Endometrial microvascular endothelial cells (primary cell): ENCODE results near the gene MYO10. TPM values are rescaled to one million over a fixed set of nuclear protein-coding genes. Genes with fewer than 3 reads are reported as not detected.
"Not testable (repeated sequence)": the region's sequence is repeated elsewhere in the genome, so short reads cannot be mapped to it uniquely, and the experiment has no call there.

Experiments
- in situ Hi-C: cut with HindIII; loops from 2 replicates; pipeline ENCODE4 v1.10.0; 2017; ENCODE audit warnings: low sequenced_read_pairs, low pct_unique_long_range_greater_than_20kb; ENCODE audit errors: inconsistent ontology term
- total RNA-seq: library from RNA; depleted of rRNA; stranded (reverse); fragments of >200 nt; gene quantifications from one replicate; pipeline ENCODE4 v1.2.3, GENCODE V29; 2015; ENCODE audit errors: inconsistent ontology term

Gene MYO10
- 36.3 TPM for total RNA-seq

DNA sequence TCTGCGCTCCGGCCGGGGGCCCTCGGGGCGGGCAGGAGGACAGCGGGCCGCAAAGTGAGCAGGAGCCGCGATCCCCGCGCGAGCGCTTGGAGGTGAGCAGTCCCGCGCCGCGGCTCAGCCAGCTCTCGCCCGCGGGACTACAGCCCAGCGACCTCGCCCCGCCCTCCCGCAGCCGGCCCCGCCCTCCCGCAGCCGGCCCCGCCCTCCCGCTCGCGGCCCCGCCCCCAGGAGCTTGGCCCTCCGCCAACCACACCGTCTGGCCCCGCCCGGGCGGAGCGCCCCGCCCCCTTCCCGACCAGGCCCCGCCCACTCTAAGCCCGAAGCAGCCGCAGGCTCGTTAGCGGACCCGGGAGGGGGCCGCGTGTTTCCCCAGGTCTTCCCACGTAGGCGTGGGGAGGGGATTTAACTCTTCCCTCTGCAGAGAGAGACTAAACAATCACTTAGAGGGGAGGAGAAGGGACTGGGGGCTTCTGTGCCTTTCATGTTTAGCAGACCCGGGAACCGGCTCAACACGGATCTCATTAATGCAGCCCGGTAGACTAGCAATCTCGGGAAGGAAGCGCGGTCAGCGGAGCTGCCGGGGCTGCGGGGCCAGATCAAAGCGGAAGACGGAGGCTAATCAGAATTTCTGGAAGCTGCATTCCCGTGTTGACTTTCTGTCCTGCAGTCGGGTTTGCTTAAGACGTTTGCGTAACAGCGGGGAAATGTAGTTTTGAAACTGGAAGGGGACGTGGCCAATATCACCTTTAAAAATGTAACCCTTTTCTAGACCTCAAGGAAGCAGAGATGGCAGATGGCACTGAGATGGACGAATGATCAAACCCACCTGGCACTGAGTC, at the start of gene MYO10:
Gene MYO10, minus strand, starts transcription at position 139 of the 839 bp plus-strand sequence. CDS start 480 bp downstream, outside the sequence.
- in situ Hi-C loops: no loop called here

DNA sequence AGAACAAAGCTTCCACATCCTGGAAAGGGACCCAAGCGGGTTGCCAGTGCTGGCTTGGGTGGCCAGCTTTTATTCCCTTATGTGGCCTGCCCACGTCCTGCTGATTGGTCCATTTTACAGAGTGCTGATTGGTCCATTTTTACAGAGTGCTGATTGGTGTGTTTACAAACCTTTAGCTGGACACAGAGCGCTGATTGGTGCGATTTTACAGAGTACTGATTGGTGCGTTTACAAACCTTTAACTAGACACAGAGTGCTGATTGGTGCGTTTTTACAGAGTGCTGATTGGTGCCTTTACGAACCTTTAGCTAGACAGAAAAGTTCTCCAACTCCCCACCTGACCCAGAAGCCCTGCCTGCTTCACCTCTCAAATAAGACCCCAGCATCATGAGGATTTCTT, 49.2 kb upstream of the MYO10 start:
- in situ Hi-C loops: not testable (repeated sequence)

DNA sequence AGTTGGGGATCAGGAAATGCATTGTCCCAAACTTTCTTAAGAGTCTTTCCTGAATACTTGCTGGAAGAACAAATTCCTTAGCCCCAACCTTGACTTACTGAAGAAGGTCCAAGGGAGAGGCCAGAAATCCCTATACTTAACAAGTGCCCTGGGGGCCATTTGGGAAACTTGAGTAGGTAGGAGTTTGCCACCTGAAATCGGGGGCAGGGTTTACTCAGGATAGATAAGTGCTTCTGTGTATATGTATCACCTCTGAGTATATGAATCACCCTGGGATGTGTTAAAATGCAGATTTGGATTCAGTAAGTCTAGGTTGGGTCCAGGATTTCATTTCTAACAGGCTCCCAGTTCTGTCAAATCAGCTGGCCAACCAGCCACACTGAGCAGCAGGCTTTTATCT, 47.9 kb upstream of the MYO10 start:
- in situ Hi-C loops: no loop called here

DNA sequence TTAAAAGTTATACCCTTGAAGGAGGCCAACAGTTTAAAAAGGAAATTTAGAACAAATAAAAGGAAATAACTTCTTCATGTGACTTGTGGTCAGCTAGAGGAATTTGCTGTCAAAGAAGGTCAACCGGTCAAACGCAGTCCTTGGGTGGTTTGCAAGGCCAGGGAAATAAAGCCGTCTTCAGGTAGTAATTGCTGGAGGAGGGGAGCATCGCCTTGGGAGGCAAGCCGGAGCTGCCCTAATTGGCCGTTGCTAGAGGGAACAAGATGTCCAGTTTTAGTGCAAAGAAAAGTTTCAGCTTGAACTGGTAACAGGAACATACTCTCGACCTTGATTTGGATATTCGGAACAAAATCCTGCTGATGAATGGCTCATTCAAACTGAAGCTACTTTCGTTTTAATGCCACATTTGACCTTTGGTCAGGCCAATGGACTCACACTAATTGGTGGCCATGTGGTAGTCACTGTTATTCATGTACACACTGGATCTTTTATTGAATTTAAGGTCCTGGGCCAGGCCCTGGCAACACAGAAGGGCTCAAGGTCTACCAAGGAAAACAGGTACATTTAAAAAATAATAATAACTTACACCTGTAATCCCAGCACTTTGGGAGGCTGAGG, 47.0 kb upstream of the MYO10 start:
- in situ Hi-C loops: no loop called here

DNA sequence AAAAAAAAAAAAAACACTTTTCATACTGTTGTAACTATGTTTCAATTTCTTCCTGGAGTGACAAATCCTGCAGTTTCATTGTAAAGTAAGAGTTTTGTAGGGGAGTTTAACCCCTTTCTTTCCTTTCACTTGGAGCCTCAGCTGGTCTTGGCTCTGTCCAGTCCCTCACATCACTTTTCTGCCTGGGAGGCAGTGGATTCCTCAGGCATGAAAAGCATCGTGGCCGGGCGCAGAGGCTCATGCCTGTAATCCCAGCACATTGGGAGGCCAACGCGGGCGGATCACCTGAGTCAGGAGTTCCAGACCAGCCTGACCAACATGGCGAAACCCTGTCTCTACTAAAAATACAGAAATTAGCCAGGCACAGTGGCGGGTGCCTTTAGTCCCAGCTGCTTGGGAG, 45.6 kb upstream of the MYO10 start:
- in situ Hi-C loops: no loop called here

DNA sequence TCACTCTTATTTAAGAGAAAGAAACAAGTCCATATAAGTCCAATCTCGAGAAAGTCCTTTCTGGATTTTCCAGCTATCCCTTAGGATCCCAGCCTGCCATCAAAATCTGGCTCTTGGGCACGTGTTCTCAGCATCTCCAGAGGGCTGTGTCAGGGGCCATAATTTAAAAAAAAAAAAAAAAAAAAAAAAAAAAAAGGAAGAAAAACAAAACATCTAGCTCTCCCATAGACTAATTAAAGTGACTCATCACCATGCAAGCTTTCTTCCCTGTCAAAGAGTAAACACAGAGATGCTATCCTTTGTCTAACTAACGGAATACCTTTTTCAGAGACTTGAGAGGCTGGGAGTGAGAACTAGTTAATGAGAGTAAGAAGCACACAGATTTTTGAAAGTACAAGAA, 44.9 kb upstream of the MYO10 start:
- in situ Hi-C loops: no loop called here

DNA sequence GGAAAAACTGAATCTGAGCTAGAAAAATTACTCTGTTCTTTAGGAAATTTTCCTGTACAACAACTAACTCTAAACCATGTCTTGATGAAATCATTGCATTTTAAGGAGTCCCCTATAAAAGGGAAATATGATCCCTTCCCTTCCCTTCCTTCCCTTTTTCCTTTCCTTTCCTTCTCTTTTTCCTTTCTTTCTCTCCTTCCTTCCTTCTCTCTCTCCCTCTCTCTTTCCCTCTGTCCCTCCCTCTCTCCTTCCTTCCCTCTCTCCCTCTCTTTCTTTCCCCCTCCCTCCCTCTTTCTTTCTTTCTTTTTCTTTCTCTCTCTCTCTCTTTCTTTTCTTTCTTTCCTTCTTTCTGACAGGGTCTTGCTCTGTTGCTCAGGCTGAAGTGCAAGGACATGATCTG, 42.2 kb upstream of the MYO10 start:
- in situ Hi-C loops: no loop called here

DNA sequence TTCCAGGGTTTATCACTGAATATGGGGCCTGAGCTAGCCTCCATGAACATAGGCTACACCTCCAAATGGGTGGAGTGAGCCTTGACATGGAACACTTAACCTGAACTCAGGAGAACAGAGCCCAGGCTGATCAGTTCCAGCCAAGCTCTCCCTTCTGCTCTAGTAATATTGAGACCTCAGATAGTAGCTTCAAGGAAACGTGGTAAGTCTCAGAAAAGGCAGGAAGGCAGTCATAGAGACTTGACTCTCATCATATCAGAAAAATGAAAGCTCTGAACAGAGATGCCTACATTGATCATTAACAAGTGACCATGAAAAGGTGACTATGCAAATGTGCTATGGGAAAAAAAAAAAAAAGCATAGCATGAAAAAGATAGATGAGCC, 40.5 kb upstream of the MYO10 start:
- in situ Hi-C loops: no loop called here

DNA sequence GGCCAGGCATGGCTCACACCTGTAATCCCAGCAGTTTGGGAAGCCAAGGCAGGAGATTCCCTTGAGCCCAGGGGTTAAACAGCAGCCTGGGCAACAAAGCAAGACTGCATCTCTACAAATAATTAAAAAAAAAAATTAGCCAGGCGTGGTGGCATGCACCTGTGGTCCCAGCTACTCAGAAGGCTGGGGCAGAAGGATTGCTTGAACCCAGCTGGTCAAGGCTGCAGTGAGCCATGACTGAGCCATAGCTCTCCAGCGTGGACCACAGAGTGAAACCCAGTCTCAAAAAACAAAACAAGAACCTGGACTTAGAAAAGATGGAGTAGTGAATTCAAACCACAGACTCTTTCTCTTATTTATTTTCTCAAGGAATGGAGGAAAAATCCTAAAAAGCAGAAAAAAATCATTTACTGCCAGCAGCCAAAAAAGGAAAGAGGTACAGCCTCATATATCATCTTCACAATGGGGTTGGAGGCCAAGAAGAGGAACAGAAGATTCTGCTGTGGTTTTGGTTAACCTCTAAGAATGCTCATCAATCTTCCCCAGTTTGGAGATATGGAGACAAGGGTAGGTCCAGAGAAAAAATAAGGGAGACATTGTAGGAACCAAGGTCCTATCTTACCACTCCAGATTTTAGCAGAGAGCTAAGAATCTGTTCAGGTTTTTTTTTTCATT, 40.0 kb upstream of the MYO10 start:
- in situ Hi-C loops: no loop called here

DNA sequence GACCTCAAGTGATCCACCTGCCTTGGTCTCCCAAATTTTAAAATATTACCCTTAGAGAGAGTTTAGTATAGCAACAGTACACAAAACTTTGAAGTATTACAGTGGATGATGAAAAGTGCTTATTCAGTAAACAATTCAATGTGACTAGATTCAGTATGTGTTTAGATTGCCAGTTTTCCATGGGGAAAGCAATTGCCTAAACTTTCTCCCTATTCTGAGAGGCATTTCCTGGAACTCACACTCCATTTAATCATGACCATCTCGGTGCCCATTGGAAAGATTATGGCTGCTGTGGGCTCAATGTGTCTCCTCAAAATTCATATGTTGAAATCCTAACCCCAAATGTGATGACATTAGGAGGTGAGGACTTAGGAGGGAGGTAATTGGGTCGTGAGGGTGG, 38.9 kb upstream of the MYO10 start:
- in situ Hi-C loops: no loop called here

DNA sequence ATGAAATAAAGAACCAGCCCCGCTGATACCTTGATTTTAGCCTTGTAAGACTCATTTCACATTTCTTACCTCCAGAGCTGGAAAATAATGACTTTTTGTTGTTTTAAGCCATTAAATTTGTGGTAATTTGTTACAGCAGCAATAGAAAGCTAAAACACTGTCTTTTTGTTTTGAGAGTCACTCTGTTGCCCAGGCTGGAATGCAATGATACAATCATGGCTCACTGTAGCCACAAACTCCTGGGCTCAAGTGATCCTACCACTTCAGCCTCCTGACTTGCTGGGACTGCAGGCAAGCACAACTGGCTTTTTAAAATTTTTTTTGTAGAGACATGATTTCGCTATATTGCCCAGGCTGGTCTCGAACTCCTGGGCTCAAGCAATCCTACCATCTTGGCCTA, 34.7 kb upstream of the MYO10 start:
- in situ Hi-C loops: no loop called here

DNA sequence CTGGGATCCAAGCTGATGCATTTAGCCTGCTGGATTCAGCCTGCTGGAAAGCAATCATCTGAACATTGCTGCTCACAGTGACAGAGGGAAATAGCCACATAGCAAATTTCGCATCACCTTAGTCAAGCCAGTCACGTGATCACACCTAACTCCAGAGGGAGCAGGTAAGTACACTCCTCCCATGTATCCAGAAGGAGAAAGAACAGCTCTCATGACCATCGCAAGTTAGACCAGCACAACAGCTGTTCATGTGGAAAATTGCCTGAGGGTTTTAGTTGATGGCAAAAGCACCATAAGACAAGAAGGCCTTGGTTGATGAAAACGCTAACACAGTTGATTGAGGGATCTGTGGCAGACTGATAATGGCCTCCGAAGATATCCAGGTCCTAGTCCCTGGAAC, 34.2 kb upstream of the MYO10 start:
- in situ Hi-C loops: no loop called here

DNA sequence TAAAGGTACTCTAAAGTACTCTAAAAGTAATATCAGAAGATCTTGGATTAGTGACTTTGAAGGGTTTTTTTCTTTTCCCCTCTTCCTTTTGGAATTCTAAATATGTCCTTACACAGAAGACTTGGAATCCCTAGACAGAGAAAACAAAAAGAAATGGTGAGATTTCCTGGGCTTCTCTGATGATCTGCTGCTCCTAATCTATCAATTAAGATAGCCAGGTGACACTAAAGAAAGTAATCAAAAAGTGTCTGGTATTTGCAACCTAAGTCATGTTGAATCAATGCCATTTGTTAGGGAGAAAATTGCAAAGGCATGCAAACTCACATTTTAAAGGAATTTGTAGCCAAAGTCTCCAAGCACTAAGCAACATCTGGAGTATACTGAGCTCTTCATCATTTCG, 29.5 kb upstream of the MYO10 start:
- in situ Hi-C loops: no loop called here

DNA sequence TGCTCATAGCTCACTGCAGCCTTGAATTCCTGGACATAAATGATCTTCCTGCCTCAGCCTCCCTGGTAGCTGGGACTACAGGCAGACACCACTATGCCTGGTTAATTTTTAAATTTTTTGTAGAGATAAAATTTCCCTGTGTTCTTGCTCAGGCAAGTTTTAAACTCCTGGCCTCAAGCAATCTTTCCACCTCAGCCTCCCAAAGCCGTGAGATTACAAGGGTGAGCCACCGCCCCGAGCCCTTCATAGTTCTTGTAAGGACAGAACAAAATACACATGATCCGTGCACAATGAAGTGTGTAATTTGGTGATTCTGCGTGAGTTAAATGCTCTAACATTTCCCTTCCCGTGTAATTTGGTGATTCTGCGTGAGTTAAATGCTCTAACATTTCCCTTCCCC, 27.7 kb upstream of the MYO10 start:
- in situ Hi-C loops: no loop called here

DNA sequence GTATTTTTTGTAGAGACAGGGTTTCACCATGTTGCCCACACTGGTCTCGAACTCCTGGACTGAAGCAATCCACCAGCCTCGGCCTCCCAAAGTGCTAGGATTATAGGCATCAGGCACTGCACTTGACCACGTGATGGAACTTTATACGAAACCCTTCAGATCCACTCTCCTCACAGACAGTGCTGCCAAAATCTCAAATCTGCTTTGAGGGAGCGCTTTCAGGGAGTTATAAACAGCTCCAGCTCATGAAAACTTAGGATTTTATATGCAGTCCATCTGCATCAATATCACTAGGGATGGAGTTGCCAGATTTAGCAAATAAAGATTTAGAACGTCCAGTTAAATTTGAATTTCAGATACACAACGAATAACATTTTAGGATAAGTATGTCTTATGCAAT, 25.0 kb upstream of the MYO10 start:
- in situ Hi-C loops: no loop called here

DNA sequence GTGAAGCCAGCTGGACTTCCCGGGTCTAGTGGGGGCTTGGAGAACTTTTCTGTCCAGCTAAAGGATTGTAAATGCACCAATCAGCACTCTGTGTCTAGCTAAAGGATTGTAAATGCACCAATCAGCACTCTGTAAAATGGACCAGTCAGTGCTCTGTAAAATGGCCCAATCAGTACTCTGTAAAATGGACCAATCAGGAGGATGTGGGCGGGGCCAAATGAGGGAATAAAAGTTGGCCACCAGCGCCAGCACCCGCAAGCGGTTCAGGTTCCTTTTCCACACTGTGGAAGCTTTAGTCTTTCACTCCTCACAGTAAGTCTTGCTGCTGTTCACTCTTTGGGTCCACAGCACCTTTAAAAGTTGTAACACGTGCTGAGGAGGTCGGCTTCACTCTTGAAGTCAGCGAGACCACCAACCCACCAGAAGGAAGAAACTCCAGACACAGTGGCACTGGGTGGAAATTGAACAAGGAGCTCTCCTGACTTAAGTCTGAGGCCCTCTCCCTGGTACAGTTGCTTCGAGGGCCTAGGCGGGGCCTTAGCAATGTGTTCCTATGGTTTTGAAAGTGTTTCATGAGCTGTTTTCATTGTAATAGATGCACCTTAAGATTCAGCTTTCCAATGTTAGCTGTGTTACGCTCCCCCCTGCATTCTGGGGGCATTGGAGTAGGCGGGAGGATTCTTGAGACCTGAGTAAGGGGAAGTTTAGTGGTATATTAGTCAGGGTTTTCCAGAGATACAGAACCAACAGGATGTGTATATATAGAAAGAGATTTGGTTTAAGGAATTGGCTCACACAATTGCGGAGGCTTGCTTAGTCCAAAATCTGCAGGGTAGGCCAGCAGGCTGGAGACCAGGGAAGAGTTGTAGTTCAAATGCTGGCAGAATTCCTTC, 21.5 kb upstream of the MYO10 start:
- in situ Hi-C loops: no loop called here

DNA sequence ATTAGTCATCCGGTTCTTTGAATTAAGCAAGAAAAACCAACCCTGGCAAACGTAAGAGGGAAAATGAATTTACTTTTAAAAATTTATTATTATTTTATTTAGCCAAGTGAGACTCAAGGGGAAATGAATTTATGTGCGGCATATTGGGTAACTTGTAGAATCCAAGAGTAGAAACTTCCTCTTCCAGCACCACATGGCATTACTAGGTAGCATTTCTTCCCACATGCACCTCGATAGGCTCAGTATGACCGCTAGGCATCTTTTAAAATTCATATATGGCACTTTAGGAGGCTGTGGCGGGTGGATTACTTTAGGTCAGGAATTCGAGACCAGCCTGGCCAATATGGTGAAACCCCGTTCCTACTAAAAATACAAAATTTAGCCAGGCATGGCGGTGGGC, 17.6 kb upstream of the MYO10 start:
- in situ Hi-C loops: no loop called here

DNA sequence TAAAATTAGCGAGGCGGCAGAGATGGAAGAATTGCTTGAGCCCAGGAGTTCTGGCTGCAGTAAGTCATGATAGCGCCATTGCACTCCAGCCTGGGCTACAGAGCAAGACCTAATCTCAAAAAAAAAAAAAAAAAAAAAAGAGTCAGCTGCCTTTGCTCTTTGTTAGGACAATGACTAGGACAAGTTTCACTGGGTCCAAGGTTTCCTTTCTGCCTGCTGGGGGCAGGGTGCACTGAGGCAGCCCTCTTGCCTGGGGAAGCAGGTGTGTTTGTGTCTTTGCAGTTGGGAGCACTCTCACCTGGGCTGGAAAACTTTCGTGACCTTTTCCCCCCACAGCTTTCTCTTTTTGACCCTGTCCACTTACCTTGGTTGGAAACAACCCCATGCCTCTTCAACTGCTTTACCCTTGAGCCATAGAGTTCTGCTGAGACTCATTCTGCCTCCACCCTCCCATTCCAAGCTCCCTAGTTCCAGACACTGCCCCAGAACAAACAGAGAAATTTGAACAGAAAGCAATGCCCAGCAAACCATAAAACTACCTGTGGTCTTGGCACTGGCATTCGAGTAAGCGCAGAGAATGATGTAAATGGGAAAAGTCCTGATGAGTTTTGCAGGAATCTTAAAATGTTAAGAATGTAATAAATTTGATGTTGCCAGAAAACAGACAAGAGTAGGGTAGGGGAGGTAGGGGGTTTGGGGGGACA, 17.0 kb upstream of the MYO10 start:
- in situ Hi-C loops: no loop called here

DNA sequence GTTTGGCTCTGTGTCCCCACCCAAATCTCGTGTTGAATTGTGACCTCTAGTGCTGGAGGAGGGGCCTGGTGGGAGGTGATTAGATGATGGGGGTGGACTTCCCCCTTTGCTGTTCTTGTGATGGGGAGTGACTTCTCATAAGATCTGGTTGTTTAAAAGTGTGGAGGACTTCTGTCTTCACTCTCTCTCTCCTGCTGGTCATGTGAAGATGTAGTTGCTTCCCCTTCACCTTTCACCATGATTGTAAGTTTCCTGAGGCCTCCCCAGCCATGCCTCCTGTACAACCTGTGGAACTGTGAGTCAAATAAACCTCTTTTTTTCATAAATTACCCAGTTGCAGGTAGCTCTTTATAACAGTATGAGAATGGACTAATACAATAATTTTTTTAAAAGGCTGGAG, 10.6 kb upstream of the MYO10 start:
- in situ Hi-C loops: no loop called here
